NCI-H1436 treated with DMSO at 0.1 percent for 48 hours (cell line): ENCODE data around the gene ST8SIA1.
"Not testable (repeated sequence)": the region's sequence is repeated elsewhere in the genome, so short reads cannot be mapped to it uniquely, and the experiment has no call there.

ENCODE experiments used
- DNase-seq: peaks from one replicate; lab custom pipeline; 2025; lab: John Stamatoyannopoulos, UW

The ST8SIA1 gene

DNA sequence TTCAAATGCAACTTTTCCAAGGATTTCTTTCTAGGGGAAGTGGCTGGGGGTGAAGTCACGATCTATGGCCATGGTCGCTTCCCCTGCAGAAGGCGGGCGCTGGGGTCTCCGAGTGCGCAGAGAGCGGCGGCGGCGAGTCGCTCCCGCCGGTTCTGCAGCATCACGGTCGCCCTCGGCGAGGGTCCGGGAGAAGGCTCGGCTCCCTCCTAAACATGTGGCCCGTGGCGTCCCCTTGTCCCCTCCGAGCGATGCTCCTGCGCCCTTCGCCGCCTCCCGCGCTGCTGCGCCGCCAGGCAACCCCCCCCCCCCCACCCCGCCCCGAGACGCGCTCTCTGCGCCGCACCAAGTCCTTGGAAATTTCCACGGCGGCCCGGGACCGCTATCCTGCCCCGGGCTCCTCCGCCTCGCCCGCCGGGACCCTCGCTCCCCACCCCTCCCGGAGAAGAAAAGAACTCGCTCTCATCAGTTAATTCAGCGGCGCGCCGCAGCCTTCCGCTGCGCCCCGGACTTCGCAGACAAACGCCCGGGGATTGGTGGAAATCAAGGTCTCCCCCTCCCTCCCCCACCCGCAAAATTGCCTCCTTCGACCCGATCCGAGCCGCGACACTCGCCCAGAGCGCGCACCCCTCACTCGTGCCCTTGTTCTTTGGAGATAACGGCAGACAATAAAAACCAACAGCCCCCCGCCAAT, at the start of gene ST8SIA1:
Gene ST8SIA1 (minus strand): TSS at position 298 of the 691 bp plus-strand sequence. CDS start 475 bp downstream, outside the sequence.
- DNase-seq: no peak

- DNase-seq: no peak
Observed at GRCh38 chr12:22380031-22380430, 45.5 kb upstream of the ST8SIA1 start.

- DNase-seq: no peak
Observed at GRCh38 chr12:22377731-22378496, 43.4 kb upstream of the ST8SIA1 start.

DNA sequence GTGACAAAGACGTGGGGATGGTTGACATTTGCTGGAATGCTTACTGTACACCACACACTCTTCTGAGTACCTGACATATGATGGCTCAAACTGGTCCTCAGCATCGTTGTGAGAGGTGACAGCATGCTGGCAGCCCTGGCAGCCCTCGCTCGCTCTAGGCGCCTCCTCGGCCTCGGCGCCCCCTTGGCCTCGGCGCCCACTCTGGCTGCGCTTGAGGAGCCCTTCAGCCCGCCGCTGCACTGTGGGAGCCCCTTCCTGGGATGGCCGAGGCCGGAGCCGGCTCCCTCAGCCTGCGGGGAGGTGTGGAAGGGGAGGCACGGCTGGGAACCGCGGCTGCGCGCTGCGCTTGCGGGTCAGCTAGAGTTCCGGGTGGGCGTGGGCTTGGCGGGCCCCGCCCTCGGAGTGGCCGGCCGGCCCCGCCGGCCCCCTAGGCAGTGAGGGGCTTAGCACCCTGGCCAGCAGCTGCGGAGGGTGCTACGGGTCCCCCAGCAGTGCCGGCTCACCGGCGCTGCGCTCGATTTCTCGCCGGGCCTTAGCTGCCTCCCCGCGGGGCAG, 42.2 kb upstream of the ST8SIA1 start:
- not testable (repeated sequence) for DNase-seq

DNA sequence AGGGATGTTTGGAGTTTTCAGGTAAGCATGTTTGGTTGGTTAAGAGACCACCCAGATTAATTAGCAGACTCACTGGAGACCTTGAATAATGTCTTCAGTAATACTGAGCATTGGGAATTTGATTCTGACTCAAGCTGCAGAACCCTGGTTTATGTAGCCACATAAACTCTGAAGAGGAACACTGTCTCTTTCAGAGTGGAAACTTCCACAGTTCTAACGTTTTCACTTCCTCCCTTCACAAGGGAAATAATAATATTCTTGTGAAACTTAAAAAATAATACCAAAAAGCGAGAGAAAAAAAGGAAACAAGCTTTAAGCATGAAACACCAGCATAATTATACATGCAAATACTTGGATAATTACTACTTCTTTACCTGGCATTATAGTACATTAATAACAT, 40.0 kb upstream of the ST8SIA1 start:
- no peak for DNase-seq

GRCh38 chr12:22372277-22372837, 37.9 kb upstream of the ST8SIA1 start:
- no peak for DNase-seq

DNA sequence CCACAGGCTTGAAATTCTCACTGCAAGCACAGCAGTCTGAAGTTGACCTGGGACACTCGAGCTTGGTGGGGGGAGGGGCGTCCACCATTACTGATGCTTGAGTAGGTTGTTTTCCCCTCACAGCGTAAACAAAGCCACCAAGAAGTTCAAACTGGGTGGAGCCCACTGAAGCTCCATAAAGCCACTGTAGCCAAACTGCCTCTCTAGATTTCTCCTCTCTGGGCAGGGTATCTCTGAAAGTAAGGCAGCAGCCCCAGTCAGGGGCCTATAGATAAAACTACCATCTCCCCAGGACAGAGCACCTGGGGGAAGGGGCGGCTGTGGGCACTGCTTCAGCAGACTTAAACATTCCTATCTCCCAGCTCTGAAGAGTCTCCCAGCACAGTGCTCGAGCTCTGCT, 31.7 kb upstream of the ST8SIA1 start:
- DNase-seq: no peak

GRCh38 chr12:22361785-22362184, 27.3 kb upstream of the ST8SIA1 start:
- DNase-seq: no peak

DNA sequence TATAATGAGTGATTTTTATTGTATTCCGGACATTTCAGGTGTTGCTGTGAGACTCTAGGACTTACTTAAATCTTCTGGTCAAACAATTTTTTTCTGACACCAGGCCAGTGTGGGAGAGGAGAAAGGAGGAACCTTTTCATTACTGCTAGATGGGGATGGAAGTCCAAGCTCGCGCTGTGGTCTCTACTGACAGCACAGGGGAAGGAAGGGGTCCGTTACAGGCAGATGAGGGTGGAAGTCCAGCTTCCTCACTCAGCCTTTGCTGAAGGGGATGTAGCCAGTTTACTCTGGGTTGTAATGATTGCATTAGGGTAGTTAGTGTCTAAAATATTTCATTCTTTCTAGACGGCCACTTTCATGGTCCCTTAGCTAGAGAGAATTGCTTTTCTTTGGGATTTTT, 26.3 kb upstream of the ST8SIA1 start:
- DNase-seq: no peak

- DNase-seq: no peak
Observed at GRCh38 chr12:22357531-22357930, 23.0 kb upstream of the ST8SIA1 start.

DNA sequence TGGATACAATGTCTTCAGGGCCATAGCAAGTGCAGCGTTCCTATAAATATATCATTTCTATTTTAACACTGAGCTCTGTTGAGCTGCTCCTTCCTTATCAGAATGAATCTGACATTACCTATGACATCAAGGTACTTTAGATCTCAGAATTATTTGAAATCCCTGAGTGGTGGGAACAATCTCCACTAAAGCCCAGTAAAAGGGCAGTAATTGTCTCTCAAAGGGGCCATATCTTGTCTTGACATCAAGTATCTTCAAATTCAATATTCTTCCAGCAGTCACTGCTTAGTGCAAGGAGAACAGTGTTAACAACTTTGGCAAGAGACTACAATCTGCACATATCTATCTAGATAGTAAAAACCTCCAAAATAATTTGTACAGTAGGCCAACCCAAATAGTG, 21.7 kb upstream of the ST8SIA1 start:
- DNase-seq: no peak

GRCh38 chr12:22355011-22355580, 20.6 kb upstream of the ST8SIA1 start:
- DNase-seq: no peak

- DNase-seq: no peak
Observed at GRCh38 chr12:22353615-22354325, 19.3 kb upstream of the ST8SIA1 start.

- no peak for DNase-seq
Observed at GRCh38 chr12:22350886-22351285, 16.4 kb upstream of the ST8SIA1 start.

DNA sequence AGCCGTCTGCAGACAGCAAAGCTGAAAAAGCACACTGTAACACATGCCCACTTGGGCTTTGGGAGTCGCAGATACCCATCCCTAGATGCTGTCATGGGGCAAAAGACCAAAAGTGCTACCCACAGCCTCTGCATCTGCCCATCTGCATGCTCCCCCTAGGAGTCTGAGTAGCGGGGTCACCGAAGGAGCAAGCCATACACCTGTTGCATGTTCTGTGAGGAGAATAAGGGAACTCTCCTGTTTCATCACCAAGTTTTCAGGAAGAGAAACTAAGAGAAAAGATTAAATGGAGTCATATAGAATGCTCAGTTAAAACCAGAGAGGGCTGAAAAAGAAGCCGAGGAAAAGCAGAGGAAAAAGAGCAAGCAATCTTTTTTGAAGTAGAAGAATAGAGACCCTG, 13.7 kb upstream of the ST8SIA1 start:
- DNase-seq: no peak

- DNase-seq: no peak
Observed at GRCh38 chr12:22340143-22340542, 5.6 kb upstream of the ST8SIA1 start.

- no peak for DNase-seq
Observed at GRCh38 chr12:22339691-22340090, 5.2 kb upstream of the ST8SIA1 start.

GRCh38 chr12:22335794-22336166, 1.3 kb upstream of the ST8SIA1 start:
- no peak for DNase-seq

- no peak for DNase-seq
Observed at GRCh38 chr12:22333713-22334409, 646 bp downstream of the ST8SIA1 start.

GRCh38 chr12:22333186-22333712, 1.3 kb downstream of the ST8SIA1 start:
- DNase-seq: no peak

- no peak for DNase-seq
Observed at GRCh38 chr12:22332202-22332601, 2.3 kb downstream of the ST8SIA1 start.
